22Rv1 (cell line): Measurements from ENCODE around the gene GTF2F1.

ENCODE experiments used
- ZFX ChIP-seq: fragments of 450-650 bp; IDR thresholded peaks from 2 replicates; pipeline ENCODE4 v1.6.1; 2017; ENCODE audit warnings: antibody characterized with exemption, borderline replicate concordance
- TF ChIP-seq, protein P1 (sequence below): fragments of 450-650 bp; IDR thresholded peaks from 2 replicates; pipeline ENCODE4 v1.5.1; 2017; ENCODE audit warnings: mild to moderate bottlenecking

DNA sequence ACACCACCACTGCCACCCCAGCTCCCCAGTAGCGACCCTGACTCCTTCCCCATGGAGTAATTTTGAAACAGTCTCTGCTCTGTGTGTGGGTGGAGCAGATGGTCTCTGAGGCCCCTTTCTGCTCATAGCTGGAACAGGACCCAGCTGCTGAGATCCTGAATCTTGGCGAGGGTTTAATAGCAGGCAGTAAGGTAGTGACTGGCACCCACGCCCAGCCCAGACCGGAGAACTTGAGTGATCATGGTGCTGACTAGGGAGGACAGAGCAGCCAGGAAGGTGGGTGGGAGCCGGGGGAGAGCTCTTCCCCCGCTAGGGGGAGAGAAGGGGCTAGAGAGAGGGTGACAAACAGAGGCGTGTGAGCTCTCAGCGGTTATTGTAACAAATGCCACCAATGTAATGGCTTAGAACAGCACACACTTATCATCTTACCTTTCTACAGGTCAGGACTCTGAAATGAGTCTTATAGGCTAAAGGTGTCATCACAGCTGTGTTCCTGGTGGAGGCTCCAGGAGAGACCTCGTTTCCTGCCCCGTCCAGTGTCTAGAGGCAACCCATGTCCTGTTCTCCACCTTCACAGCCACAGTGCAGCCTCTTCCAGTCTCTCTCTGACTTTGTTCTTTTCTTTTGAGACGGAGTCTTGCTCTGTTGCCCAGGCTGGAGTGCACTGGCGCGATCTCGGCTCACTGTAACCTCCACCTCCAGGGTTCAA is 52.3 kb downstream of the GTF2F1 start:
- TF ChIP-seq, protein P1, sequence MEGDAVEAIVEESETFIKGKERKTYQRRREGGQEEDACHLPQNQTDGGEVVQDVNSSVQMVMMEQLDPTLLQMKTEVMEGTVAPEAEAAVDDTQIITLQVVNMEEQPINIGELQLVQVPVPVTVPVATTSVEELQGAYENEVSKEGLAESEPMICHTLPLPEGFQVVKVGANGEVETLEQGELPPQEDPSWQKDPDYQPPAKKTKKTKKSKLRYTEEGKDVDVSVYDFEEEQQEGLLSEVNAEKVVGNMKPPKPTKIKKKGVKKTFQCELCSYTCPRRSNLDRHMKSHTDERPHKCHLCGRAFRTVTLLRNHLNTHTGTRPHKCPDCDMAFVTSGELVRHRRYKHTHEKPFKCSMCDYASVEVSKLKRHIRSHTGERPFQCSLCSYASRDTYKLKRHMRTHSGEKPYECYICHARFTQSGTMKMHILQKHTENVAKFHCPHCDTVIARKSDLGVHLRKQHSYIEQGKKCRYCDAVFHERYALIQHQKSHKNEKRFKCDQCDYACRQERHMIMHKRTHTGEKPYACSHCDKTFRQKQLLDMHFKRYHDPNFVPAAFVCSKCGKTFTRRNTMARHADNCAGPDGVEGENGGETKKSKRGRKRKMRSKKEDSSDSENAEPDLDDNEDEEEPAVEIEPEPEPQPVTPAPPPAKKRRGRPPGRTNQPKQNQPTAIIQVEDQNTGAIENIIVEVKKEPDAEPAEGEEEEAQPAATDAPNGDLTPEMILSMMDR = no peak
- no peak for TF ChIP-seq ZFX
